Ascending aorta (tissue), 2 donors: ENCODE measurements around the gene MED23. TPM values are rescaled to one million over a fixed set of nuclear protein-coding genes. Genes with fewer than 3 reads are reported as not detected.

Experiments
- DNase-seq, 2 donors: peaks; one replicate each; pipeline ENCODE4 v3.0.0-alpha.2; 2019; ENCODE audit warnings: low spot score in 2 of 2
- H3K27ac ChIP-seq, 2 donors: fragments of 200-600 bp; sonication (generic); one replicate each; pipeline ENCODE4 v1.5.1; 2016 to 2017; ENCODE audit warnings: mild to moderate bottlenecking in 1 of 2
- H3K27me3 ChIP-seq: fragments of 200-600 bp; sonication (generic); one replicate; pipeline ENCODE4 v1.5.1; 2017
- H3K36me3 ChIP-seq, 2 donors: fragments of 200-600 bp; sonication (generic); one replicate each; pipeline ENCODE4 v1.5.1; 2016
- H3K4me1 ChIP-seq, 2 donors: fragments of 200-600 bp; sonication (generic); one replicate each; pipeline ENCODE4 v1.5.1; 2016 to 2017; ENCODE audit warnings: mild to moderate bottlenecking in 1 of 2
- H3K4me3 ChIP-seq, 2 donors: fragments of 200-600 bp; sonication (generic); one replicate each; pipeline ENCODE4 v1.5.1; 2016 to 2017; ENCODE audit warnings: mild to moderate bottlenecking in 1 of 2
- H3K9me3 ChIP-seq, 2 donors: fragments of 200-600 bp; sonication (generic); one replicate each; pipeline ENCODE4 v1.5.1; 2016
- CTCF ChIP-seq, 3 experiments: fragments of 200-600 bp in 2 of 3; fragments of 450-650 bp in 1 of 3; sonication (generic) in 2 of 3; IDR thresholded peaks; one replicate each; pipeline ENCODE4 v1.5.1; 2016 to 2019; ENCODE audit warnings: antibody characterized with exemption in 3 of 3, mild to moderate bottlenecking in 1 of 3, moderate library complexity in 1 of 3
- intact Hi-C: fragments of 100-400 bp; cut with DNase I; formaldehyde crosslinking; loops from one replicate; pipeline ENCODE4 v1.15.1; 2023
- total RNA-seq: library from RNA; depleted of rRNA; stranded (reverse); fragments of >200 nt; gene quantifications from one replicate; pipeline ENCODE4 v1.1.0, GENCODE V29; 2016

Gene MED23
- total RNA-seq, 1 donor from 2014 or later, result 20.4 TPM

DNA sequence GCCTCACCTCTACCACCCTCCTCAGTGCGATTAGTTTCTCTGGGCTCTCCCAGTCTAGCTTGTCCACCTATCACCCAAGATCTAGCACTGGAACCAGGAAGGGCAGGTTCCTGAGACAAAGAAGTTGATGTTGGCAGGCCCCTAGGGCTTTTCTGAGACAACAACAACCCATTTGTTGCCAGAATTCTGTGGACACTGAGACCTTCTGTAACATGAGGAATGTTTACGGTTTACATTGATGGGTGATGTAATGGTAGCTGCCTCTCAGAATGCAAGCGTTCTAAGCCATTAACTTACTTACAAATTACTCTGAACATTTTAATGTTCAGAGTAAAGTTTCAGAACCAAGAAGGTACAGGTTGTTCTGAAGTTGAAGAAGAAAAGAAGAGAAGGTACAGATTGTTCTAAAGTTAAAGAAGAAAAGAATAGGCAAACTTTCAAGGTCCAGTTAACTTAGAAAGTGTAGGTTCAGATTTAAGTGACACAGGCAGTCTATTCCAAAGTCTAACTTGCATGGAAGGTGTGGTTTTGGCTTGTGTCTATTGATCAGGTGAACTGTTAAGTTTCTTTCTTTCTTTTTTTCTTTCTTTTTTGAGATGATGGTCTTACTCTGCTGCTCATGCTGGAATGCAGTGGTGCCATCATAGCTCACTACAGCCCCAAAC lies 3.7 kb upstream of the MED23 start:
- Histone ChIP-seq H3K4me3 (no peak overlapping the region), H3K27ac (no peak overlapping the region), H3K4me1 (peaks cover 0 to 20% of the 10 kb centered on the region in 2 donors), H3K9me3 (no peaks in the 10 kb centered on the region), H3K36me3 (no peaks in the 10 kb centered on the region), H3K27me3 (no peaks in the 10 kb centered on the region)
- intact Hi-C loops, result no loop called here
- no peak for TF ChIP-seq CTCF (IDR thresholded peaks at IDR 0.05)
- no peak for DNase-seq

DNA sequence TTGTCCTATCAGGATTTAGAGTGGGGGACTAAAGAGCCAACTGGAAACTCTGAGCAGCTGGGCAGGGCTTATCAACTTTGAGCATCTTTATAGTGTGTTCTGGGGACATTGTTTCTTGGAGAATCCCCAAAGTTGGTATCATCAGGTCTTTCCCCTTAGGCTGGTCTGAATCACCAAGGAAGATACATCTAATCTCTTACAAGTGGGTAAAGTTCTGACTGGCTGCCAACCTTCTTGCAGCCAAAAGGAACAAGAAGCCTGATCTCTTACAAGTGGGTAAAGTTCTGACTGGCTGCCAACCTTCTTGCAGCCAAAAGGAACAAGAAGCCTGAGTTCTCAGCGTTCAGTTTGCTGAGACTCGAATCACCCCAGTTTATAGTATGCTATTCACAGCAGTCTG lies 1.6 kb upstream of the MED23 start:
- H3K27ac ChIP-seq, result peak overlapping the region; percentile 61 to 72
- intact Hi-C loops, result loop anchor here (5.0 to 10.0 kb wide), 2 partner anchors 178 to 865 kb away; partner anchors contain the start of gene ENPP1
- peak overlapping the region in 1 of 2 donors; percentile 43 for H3K4me3 ChIP-seq
- H3K9me3 ChIP-seq, result no peaks in the 10 kb centered on the region
- H3K27me3 ChIP-seq, result no peaks in the 10 kb centered on the region
- H3K36me3 ChIP-seq, result peaks cover 2 to 5% of the 10 kb centered on the region in 2 donors
- no peak for TF ChIP-seq CTCF (IDR thresholded peaks at IDR 0.05)
- no peak for DNase-seq
- peaks cover 0 to 20% of the 10 kb centered on the region in 2 donors for H3K4me1 ChIP-seq

DNA sequence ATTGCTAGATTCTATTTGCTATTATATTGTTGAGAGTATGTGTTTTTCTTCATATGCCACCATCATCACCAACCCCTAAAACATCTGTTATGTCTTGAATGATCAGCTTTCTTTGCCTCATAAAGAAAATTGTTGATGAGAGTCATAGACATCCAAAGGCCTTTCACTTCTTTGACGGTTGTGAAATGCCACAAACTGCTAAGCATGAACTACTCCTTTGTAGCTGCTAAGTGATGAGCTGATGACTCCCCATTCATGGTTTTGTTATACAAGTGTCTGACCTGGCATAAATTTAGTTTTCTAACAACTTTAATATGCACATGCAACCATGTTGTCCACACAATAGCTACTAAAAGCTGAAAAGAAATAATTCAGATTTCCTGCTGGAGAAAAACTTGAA lies 684 bp upstream of the MED23 start:
- H3K4me3 ChIP-seq, result peak overlapping the region; percentile 86 to 89
- H3K4me1 ChIP-seq, result peaks cover 0 to 20% of the 10 kb centered on the region in 2 donors
- H3K9me3 ChIP-seq, result no peaks in the 10 kb centered on the region
- intact Hi-C loops, result loop anchor here (5.0 to 10.0 kb wide), 2 partner anchors 179 to 866 kb away; partner anchors contain the start of gene ENPP1
- TF ChIP-seq CTCF (IDR thresholded peaks at IDR 0.05), result no peak
- no peaks in the 10 kb centered on the region for H3K27me3 ChIP-seq
- peak overlapping the region in 1 of 2 donors; percentile 61 for H3K27ac ChIP-seq
- peaks cover 9 to 14% of the 10 kb centered on the region in 2 donors for H3K36me3 ChIP-seq
- DNase-seq, result no peak

DNA sequence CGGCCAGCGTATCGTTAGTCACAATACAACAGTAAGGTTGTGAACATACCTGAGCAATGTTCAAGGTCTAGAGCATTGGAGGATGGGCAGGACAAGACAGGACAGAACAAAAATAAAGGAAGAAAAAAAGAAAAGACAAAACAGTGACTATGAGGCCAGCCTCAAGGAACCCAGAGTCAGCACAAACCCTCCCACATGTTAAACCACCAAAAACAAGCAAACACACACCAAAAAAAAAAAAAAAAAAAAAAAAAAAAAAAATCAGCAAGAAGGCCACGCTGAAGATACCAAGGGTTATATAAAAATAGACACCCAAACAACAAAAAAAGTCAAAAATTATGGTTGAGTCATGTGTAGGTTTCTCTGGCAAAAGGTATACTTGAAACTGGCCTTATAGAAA lies 12.8 kb downstream of the MED23 start:
- intact Hi-C loops, result no loop called here
- Histone ChIP-seq H3K4me1 (no peaks in the 10 kb centered on the region), H3K4me3 (no peak overlapping the region), H3K9me3 (no peaks in the 10 kb centered on the region), H3K27ac (no peak overlapping the region), H3K36me3 (peaks cover 66 to 83% of the 10 kb centered on the region in 2 donors), H3K27me3 (no peaks in the 10 kb centered on the region)
- TF ChIP-seq CTCF (IDR thresholded peaks at IDR 0.05), result no peak
- DNase-seq, result no peak

- intact Hi-C loops, result no loop called here
- H3K36me3 ChIP-seq, result peaks cover 60 to 83% of the 10 kb centered on the region in 2 donors
- H3K27ac ChIP-seq, result no peak overlapping the region
- no peak for DNase-seq
- no peak overlapping the region for H3K4me3 ChIP-seq
- H3K9me3 ChIP-seq, result no peaks in the 10 kb centered on the region
- H3K4me1 ChIP-seq, result no peaks in the 10 kb centered on the region
- no peak for TF ChIP-seq CTCF (IDR thresholded peaks at IDR 0.05)
- H3K27me3 ChIP-seq, result no peaks in the 10 kb centered on the region
Measured at GRCh38 chr6:131613296-131613925, 14.6 kb downstream of the MED23 start.
